IgD-negative memory B cell (primary cell): ENCODE results near the gene PTGFR. TPM values are rescaled to one million over a fixed set of nuclear protein-coding genes. Genes with fewer than 3 reads are reported as not detected.

Source experiments
- H3K27ac Mint-ChIP-seq, 3 donors: one replicate each; pipeline ENCODE4 v1.8.0; 2020 to 2022; ENCODE audit warnings: mild to moderate bottlenecking in 3 of 3, mixed read lengths in 3 of 3, moderate library complexity in 1 of 3
- H3K27me3 Mint-ChIP-seq: one replicate; pipeline ENCODE4 v1.8.0; 2021; ENCODE audit warnings: mixed read lengths
- H3K36me3 Mint-ChIP-seq: one replicate; pipeline ENCODE4 v1.8.0; 2020; ENCODE audit warnings: mild to moderate bottlenecking, mixed read lengths
- H3K4me1 Mint-ChIP-seq, 3 donors: one replicate each; pipeline ENCODE4 v1.8.0; 2020 to 2022; ENCODE audit warnings: mixed read lengths in 3 of 3, mild to moderate bottlenecking in 1 of 3
- H3K4me3 Mint-ChIP-seq, 4 donors: one replicate each; pipeline ENCODE4 v1.8.0; 2020 to 2022; ENCODE audit warnings: mild to moderate bottlenecking in 4 of 4, mixed read lengths in 4 of 4, moderate library complexity in 3 of 4
- H3K9me3 Mint-ChIP-seq, 3 donors: one replicate each; pipeline ENCODE4 v1.8.0; 2020 to 2021; ENCODE audit warnings: mixed read lengths in 3 of 3, mild to moderate bottlenecking in 1 of 3
- polyA plus RNA-seq: library from polyadenylated mRNA; unstranded; fragments of 300-500 nt; fragmentation: Illumina TruSeq; gene quantifications from one replicate; pipeline ENCODE4 v1.2.3, GENCODE V29; 2021

PTGFR gene
- not detected for polyA plus RNA-seq

- Mint-ChIP-seq H3K9me3 (peaks cover 3 to 10% (median 9%) of the 10 kb centered on the region in 3 donors), H3K36me3 (no peaks in the 10 kb centered on the region), H3K27me3 (peaks cover 10% of the 10 kb centered on the region), H3K27ac (no peak within 1 kb of the TSS), H3K4me1 (no peaks in the 10 kb centered on the region), H3K4me3 (no peak within 1 kb of the TSS)
Measured at GRCh38 chr1:78490861-78491450, at the start of gene PTGFR. TSS of gene PTGFR (plus strand) at chr1:78490974. CDS start at chr1:78492744, 1,770 bp downstream.

DNA sequence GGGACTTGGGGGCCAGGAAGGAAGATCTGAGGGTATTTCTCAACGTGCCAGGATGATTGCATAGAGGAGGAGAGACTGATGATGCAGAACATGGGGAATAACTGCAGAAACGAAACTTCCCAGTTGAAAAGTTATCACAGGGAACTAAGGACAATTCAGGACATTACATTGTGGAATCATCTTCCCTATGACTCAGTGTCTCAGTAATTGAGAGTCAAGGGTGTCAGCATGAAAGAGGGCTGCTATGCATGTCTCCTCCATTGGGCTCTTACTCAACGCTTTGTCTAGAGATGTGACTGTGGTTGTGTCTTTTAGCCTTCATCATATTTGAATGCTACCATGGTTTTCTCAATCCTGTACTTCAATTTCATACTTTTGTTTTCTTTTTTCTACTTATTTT is 48.9 kb upstream of the PTGFR start:
- Mint-ChIP-seq H3K4me3 (no peak overlapping the region), H3K36me3 (no peaks in the 10 kb centered on the region), H3K27me3 (no peaks in the 10 kb centered on the region), H3K27ac (no peak overlapping the region), H3K9me3 (peaks cover 2 to 5% (median 3%) of the 10 kb centered on the region in 3 donors), H3K4me1 (no peaks in the 10 kb centered on the region)

GRCh38 chr1:78447086-78447485 is 43.7 kb upstream of the PTGFR start:
- no peak overlapping the region for H3K27ac Mint-ChIP-seq
- H3K27me3 Mint-ChIP-seq: no peaks in the 10 kb centered on the region
- peaks cover 0 to 2% (median 0%) of the 10 kb centered on the region in 3 donors for H3K9me3 Mint-ChIP-seq
- H3K36me3 Mint-ChIP-seq: no peaks in the 10 kb centered on the region
- H3K4me1 Mint-ChIP-seq: no peaks in the 10 kb centered on the region
- H3K4me3 Mint-ChIP-seq: no peak overlapping the region

DNA sequence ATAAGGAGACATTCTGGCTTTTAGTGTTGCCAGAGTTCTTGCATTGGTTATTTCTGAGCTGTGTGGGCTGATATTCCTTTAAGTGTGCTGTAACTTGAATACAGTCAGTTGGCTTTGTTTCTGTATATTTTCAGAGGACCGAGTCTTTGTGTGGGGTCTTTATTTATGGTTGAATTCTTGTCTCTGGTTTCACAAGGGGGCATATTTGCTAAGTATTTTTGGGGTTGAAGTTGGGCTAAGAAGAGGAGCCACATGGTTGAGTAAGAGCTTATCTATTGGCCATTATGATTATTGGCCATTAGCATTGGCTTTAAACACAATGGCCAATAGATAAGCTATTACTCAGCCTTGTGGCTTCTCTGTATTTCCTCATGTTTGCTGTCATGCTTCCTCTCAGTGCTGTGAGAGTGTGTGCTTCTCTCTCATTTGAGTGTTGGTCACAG is 26.3 kb upstream of the PTGFR start:
- Mint-ChIP-seq H3K9me3 (peaks cover 12 to 19% (median 18%) of the 10 kb centered on the region in 3 donors), H3K4me3 (peak overlapping the region in 1 of 4 donors; percentile 23), H3K4me1 (no peaks in the 10 kb centered on the region), H3K27me3 (no peaks in the 10 kb centered on the region), H3K36me3 (no peaks in the 10 kb centered on the region), H3K27ac (no peak overlapping the region)

DNA sequence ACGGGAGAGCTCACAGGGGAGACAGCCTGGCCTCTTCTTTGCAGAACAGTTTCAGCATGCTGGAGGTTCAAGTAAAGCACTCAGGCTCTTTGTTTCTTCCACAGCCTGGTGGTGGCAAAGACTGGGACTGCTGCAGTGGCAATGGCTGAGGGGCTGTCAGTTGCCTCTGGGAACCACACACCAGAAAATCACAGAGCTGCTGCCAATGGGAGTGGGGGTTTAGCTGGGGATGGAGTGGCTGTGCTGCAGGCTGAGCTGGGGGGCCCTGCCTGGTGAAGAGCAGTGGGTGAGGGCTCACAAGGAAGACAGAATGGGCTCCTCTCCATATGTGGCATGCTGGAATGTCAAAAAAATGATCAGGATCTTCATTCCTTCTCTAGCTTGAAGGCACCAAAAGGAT is 25.6 kb upstream of the PTGFR start:
- no peak overlapping the region for H3K4me3 Mint-ChIP-seq
- no peaks in the 10 kb centered on the region for H3K36me3 Mint-ChIP-seq
- H3K27me3 Mint-ChIP-seq: no peaks in the 10 kb centered on the region
- H3K27ac Mint-ChIP-seq: peak overlapping the region in 1 of 3 donors; percentile 18
- peaks cover 10 to 18% (median 16%) of the 10 kb centered on the region in 3 donors for H3K9me3 Mint-ChIP-seq
- no peaks in the 10 kb centered on the region for H3K4me1 Mint-ChIP-seq

- H3K27me3 Mint-ChIP-seq: no peaks in the 10 kb centered on the region
- no peaks in the 10 kb centered on the region for H3K36me3 Mint-ChIP-seq
- no peak overlapping the region for H3K4me3 Mint-ChIP-seq
- H3K9me3 Mint-ChIP-seq: peaks cover 0 to 3% (median 0%) of the 10 kb centered on the region in 3 donors
- H3K4me1 Mint-ChIP-seq: no peaks in the 10 kb centered on the region
- no peak overlapping the region for H3K27ac Mint-ChIP-seq
Measured at GRCh38 chr1:78468521-78468920, 22.3 kb upstream of the PTGFR start.

DNA sequence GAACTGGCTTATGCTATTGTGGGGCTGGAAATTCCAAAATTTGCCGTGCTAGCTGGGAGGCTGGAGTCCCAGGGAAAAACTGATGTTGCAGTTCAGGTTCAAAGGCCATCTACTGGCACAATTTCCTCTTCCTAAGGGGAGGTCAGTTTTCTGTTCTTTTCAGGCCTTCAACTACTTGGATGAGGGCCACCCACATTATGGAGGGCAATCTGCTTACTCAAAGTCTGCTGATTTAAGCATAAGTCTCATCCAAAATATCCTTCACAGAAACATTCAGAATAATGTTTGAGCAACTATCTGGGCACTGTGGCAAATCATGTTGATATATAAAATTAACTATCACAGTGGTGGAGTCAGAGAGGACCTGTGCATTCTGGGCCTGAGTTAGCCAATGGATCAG is 21.2 kb upstream of the PTGFR start:
- Mint-ChIP-seq H3K36me3 (no peaks in the 10 kb centered on the region), H3K27me3 (no peaks in the 10 kb centered on the region), H3K4me1 (no peaks in the 10 kb centered on the region)

DNA sequence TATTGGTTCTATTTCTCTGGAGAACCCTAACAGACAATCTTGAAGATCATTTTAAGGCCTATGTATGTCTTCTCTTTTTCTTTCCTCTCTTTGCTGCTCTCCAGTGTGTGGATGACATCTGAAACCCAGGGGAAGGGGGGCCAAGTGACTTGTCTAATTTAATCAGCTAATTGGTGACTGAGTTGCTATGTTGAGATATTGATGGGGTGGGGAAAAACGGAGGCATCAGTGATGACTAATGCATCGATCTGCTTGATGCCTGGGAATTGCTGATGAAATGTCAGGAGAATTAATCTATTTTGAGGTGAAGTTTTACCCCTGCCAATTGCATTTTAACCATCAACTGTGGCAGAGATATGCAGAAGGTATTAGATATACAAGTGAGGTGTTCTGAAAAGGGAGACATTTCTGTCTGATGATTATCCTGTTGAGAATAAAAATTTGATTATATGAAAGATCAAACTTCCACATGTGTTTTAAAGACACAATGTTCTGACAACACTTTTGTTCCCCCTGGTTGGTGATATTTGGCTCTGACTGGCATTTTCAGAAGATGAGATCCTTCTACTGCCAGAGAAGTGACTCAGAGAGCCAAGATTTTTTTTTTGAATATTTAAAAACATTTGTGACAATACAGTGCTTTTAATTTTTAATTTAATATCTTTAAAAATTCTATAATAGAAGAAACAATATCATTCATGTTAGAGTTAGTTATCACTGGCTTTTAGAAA is 18.7 kb upstream of the PTGFR start:
- no peaks in the 10 kb centered on the region for H3K27me3 Mint-ChIP-seq
- no peak overlapping the region for H3K4me3 Mint-ChIP-seq
- no peaks in the 10 kb centered on the region for H3K36me3 Mint-ChIP-seq
- H3K9me3 Mint-ChIP-seq: peaks cover 0 to 3% (median 0%) of the 10 kb centered on the region in 3 donors
- H3K27ac Mint-ChIP-seq: no peak overlapping the region
- H3K4me1 Mint-ChIP-seq: no peaks in the 10 kb centered on the region

More for the DNA sequence above, 21.2 kb upstream of the PTGFR start:
- no peak overlapping the region for H3K27ac Mint-ChIP-seq
- no peak overlapping the region for H3K4me3 Mint-ChIP-seq
- peaks cover 0 to 1% (median 0%) of the 10 kb centered on the region in 3 donors for H3K9me3 Mint-ChIP-seq

DNA sequence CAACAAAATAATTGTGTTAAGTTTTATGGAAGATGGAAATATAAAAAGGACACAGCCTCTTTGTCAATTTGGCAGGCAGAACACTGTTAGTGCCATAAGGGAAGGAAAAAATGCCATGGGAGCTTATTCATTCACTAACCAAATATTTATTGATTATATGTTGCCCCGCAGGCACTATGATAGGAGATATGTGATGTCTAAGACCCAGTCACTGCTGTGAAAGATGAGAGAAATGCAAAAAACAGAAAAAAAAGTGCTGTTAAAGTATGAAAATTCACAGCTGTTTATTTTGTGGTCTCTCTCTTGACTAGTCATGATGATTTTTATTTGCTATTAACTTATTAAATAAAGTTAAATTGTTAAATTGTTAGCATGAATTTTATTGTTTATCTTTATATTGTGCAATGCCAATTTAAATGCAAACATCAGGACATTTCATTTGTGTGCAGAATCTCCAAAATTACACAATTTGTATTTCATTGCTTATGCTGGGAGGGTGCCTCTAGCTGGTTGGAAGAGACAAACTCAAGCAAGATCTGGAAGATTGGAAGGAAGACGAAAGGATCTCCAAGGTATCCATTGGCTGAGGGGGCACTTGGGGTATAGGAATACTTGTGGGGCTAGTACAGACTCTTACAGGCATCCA is 17.8 kb upstream of the PTGFR start:
- Mint-ChIP-seq H3K4me1 (no peaks in the 10 kb centered on the region), H3K36me3 (no peaks in the 10 kb centered on the region), H3K9me3 (peaks cover 0 to 5% (median 0%) of the 10 kb centered on the region in 3 donors), H3K27me3 (no peaks in the 10 kb centered on the region), H3K4me3 (no peak overlapping the region), H3K27ac (no peak overlapping the region)

DNA sequence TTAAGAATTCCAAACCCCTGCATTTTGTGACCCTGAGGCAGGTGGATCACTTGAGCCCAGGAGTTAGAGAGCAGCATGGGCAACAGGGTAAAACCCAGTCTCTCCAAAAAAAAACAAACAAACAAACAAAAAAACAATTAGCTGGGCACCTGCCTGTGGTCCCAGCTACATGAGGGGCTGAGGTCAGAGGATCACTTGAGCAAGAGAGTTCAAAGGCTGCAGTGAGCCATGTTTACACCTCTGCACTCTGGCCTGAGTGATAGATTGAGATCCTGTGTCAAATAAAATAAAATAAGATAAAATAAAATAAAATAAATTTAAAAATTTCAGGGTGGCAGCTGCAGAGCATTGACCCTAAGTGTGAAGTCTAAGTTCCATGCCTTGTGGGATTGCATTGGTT is 16.7 kb upstream of the PTGFR start:
- no peak overlapping the region for H3K4me3 Mint-ChIP-seq
- peaks cover 0 to 5% (median 2%) of the 10 kb centered on the region in 3 donors for H3K9me3 Mint-ChIP-seq
- no peak overlapping the region for H3K27ac Mint-ChIP-seq
- H3K36me3 Mint-ChIP-seq: no peaks in the 10 kb centered on the region
- H3K27me3 Mint-ChIP-seq: no peaks in the 10 kb centered on the region
- no peaks in the 10 kb centered on the region for H3K4me1 Mint-ChIP-seq

GRCh38 chr1:78475888-78476610 is 14.7 kb upstream of the PTGFR start:
- no peak overlapping the region for H3K27ac Mint-ChIP-seq
- H3K4me3 Mint-ChIP-seq: no peak overlapping the region
- no peaks in the 10 kb centered on the region for H3K27me3 Mint-ChIP-seq
- H3K4me1 Mint-ChIP-seq: no peaks in the 10 kb centered on the region
- H3K9me3 Mint-ChIP-seq: peaks cover 0 to 5% (median 2%) of the 10 kb centered on the region in 3 donors
- no peaks in the 10 kb centered on the region for H3K36me3 Mint-ChIP-seq

DNA sequence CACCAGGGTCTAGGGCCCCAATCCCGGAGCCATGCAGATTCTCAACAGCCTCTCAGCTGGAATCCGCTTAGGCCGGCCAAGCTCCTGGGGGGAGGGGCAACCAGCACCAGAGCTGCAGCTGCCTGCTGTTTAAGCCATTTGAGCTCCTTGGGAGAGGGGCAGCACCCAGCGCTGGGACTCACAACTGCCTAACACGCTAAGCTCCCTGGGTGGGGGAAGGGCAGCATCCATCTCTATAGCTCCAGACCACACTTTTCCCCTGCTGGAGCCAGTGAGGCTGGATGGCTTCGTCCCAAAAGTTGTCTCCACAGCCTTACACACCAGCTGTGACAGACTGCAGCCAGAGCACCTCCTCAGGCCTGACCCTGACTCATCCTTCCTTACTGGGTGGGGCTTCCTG is 6.9 kb upstream of the PTGFR start:
- Mint-ChIP-seq H3K36me3 (no peaks in the 10 kb centered on the region), H3K4me3 (no peak overlapping the region), H3K9me3 (peaks cover 5 to 7% (median 6%) of the 10 kb centered on the region in 3 donors), H3K27ac (no peak overlapping the region), H3K4me1 (no peaks in the 10 kb centered on the region), H3K27me3 (no peaks in the 10 kb centered on the region)

DNA sequence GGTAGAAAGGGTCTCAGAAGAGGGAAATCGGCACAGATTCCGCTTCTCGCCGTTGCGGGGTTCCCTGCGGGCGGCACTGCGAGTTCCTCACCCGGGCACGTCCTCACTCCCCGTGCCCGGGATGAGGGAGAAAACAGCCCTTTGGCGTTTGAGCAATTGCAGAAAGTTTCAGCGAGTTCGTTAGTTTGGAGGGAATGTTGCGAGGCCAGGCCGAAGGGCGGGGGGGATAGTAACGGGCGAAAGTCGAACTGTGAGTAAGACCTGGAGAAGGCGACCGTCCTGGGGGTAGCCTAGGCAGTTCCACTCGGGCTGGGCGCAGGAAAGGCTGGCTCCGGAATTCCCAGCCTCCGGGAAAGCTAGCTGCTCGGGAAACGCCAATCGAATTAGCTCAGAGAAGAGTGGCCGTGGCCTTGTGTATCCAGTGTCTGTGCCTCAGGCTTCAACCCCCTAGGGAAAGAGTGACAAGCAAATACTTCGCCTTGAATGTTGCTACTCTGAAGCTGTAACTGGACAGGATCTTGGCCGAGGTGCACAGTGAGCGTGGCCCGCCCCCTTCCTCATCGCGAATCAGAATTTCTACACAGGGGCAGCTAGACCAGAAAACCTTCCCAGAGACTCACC is 787 bp downstream of the PTGFR start:
- Mint-ChIP-seq H3K4me1 (no peaks in the 10 kb centered on the region), H3K27ac (no peak overlapping the region), H3K27me3 (peaks cover 10% of the 10 kb centered on the region), H3K9me3 (peaks cover 3 to 10% (median 9%) of the 10 kb centered on the region in 3 donors), H3K4me3 (no peak overlapping the region), H3K36me3 (no peaks in the 10 kb centered on the region)

DNA sequence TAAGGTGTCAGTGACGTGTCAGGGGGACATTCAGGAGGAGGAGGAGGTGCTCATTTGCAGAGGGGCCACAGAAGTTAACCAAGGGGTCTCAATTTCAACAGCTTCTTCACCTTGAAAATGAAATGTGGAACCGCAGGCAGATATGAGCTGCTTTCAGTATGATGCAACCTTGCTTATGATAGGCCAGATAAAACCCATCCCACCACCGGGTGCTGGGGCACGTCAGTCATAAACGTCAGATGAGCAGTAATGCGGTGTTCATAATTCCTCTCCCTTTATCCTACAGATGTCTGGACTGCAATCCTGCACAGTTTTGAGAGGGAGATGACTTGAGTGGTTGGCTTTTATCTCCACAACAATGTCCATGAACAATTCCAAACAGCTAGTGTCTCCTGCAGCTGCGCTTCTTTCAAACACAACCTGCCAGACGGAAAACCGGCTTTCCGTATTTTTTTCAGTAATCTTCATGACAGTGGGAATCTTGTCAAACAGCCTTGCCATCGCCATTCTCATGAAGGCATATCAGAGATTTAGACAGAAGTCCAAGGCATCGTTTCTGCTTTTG is 1.7 kb downstream of the PTGFR start:
- Mint-ChIP-seq H3K9me3 (peaks cover 3 to 10% (median 9%) of the 10 kb centered on the region in 3 donors), H3K36me3 (no peaks in the 10 kb centered on the region), H3K27ac (no peak overlapping the region), H3K27me3 (peaks cover 10% of the 10 kb centered on the region), H3K4me3 (peak overlapping the region in 1 of 4 donors; percentile 17), H3K4me1 (no peaks in the 10 kb centered on the region)
